LNCAP (cell line): ENCODE data around the gene GFPT1.

Source experiments
- TF ChIP-seq, protein P1 (sequence below): fragments of 450-650 bp; IDR thresholded peaks from 2 replicates; pipeline ENCODE4 v1.5.1; 2017; ENCODE audit warnings: mild to moderate bottlenecking

Gene GFPT1

DNA sequence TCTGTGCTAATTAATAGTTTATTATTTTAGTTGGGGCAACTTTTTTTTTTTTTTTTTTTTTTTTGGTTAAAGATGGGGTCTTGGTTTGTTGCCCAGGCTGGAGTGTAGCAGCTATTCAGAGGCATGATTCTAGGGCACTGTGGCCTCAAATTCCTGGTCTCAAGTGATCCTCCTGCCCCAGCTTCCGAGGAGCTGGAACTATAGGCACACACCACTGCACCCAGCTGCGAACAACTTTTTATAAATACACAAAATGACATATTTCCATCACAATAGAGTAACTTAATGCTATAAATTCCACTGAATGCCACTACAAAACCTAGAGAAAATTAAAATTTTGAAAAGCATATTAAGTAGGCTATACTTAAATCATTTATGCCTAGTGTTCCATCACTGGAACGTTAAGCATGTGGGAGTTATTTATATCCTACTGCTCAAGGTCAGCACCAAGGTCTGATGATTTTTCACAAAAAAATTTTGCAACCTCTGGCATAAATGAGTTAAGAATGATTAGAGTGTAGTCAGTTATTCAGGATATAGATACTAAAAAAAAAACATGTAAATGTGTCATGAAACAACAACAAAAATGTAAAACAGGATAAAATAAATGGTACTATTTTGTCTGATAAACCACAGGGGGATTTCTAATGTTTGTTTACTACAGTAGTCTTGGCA lies 46.8 kb downstream of the GFPT1 start:
- TF ChIP-seq, protein P1, sequence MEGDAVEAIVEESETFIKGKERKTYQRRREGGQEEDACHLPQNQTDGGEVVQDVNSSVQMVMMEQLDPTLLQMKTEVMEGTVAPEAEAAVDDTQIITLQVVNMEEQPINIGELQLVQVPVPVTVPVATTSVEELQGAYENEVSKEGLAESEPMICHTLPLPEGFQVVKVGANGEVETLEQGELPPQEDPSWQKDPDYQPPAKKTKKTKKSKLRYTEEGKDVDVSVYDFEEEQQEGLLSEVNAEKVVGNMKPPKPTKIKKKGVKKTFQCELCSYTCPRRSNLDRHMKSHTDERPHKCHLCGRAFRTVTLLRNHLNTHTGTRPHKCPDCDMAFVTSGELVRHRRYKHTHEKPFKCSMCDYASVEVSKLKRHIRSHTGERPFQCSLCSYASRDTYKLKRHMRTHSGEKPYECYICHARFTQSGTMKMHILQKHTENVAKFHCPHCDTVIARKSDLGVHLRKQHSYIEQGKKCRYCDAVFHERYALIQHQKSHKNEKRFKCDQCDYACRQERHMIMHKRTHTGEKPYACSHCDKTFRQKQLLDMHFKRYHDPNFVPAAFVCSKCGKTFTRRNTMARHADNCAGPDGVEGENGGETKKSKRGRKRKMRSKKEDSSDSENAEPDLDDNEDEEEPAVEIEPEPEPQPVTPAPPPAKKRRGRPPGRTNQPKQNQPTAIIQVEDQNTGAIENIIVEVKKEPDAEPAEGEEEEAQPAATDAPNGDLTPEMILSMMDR: no peak

DNA sequence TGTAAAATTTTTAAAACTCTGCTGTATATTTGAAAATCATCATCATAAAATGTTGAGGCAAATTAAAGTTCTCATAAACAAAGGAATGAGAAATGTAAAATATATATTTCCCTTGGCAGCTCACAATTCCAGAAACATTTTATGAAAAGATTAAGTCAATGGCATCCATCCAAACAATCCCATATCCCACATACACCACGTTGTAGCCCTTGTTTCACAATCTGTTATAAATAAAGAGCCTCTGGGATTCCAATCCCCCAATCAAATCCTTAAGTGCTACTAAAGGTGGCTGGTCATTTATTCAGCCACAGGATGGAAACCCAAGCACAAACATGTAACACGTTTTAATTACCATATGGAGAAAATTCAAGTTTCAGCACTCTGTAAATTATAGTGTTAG lies 51.7 kb downstream of the GFPT1 start:
- TF ChIP-seq, protein P1: no peak

DNA sequence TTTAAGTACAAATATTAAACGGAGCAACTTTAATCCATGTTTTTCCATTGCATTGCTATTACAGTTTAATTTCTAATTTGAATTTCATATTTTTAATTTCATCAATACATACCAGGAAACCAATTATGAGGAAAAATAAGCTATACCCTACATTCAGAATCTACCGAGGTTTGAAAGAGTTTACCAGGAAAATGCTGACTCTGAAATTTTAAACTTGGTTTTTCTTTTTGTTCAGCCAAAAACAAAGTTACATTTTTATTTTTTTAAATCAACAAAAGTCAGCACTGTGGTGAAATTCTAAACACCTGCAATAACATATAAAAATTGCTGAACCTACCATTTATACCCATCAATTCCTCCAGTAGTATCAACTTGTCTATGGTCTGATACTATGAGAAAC lies 53.7 kb downstream of the GFPT1 start:
- TF ChIP-seq, protein P1: no peak

- TF ChIP-seq, protein P1: no peak
Measured at GRCh38 chr2:69330781-69331180, 56.2 kb downstream of the GFPT1 start.

- TF ChIP-seq, protein P1: no peak
Measured at GRCh38 chr2:69322631-69323030, 64.4 kb downstream of the GFPT1 start.

GRCh38 chr2:69316550-69316949 lies 70.5 kb downstream of the GFPT1 start:
- TF ChIP-seq, protein P1: no peak

DNA sequence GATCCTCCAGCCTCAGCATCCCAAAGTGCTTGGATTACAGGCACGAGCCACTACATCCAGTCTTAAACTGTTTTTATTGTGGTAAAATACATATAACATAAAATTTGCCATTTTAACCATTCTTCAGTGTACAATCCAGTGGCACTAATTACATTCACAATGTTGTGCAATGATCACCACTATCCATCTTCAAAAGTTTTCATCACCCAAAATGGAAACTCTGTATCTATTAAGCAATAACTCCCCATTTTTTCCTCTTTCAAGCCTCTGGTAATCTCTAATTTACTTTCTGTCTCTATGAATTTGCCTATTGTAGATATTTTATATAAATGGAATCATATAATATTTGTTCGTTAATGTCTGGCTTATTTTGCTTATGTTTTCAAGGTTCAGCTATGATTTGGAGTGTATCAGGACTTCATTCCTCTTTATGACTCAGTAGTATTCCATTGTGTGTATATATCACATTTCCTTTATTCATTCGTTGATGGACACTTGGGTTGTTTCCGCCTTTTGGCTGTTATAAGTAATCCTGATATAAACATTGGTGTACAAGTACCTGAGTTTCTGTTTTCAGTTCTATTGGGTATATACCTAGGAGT lies 71.8 kb downstream of the GFPT1 start:
- TF ChIP-seq, protein P1: no peak
